Sciatic nerve (tissue), 2 donors: ENCODE measurements around the gene RNF213. TPM values are rescaled to one million over a fixed set of nuclear protein-coding genes. Genes with fewer than 3 reads are reported as not detected.

Experiments used
- ATAC-seq: fragments of 200-7000 bp; cut with Tn5 transposase; one replicate; pipeline ENCODE4 v1.9.1; 2020; ENCODE audit warnings: mild to moderate bottlenecking, moderate library complexity
- DNase-seq: peaks from one replicate; pipeline ENCODE4 v3.0.0-alpha.2; 2020; ENCODE audit warnings: low spot score
- intact Hi-C: fragments of 100-400 bp; cut with DNase I; formaldehyde crosslinking; loops from one replicate; pipeline ENCODE4 v1.14.2; 2022
- total RNA-seq: library from RNA; stranded (reverse); fragmentation: NEBNext Ultra II Directional; extraction: Animal tissue kit (Norgen Biotek cat#: 25700); gene quantifications from one replicate; pipeline ENCODE4 v1.2.1, GENCODE V29; 2021
- donor health status: DM: no; HTN: no; CAD: no.
- donor health status: DM: no; HTN: no; CAD: no.

The RNF213 gene
- total RNA-seq, 1 donor from 2014 or later, result 178 TPM

GRCh38 chr17:80428363-80428762 lies 167.7 kb downstream of the RNF213 start:
- DNase-seq, result no peak
- ATAC-seq, result no peak
- intact Hi-C loops, result loop anchor here (5.0 to 10.0 kb wide), 3 partner anchors 146 to 676 kb away; no protein-coding TSS in a partner anchor

DNA sequence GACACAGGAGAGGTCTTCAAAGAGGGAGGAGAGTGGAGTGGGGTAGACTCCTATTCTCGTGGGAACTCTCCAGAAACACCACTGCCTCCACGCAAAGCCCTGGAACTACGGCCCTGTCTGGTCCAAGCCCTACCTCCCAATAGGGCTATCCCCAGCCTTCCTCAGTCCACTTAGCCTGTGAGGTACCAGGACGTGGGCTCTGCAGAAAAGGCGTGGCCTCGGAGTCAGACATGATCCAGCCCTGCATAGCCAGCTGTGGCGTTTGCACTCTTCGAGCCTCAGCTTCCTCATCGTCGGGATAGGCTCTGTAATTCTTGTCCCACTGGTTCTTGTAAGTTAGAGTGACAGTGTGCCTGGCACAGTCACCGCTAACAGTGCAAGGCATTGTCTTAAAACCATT lies 168.1 kb downstream of the RNF213 start:
- no peak for ATAC-seq
- intact Hi-C loops, result loop anchor here (5.0 to 10.0 kb wide), 3 partner anchors 146 to 676 kb away; no protein-coding TSS in a partner anchor
- no peak for DNase-seq

DNA sequence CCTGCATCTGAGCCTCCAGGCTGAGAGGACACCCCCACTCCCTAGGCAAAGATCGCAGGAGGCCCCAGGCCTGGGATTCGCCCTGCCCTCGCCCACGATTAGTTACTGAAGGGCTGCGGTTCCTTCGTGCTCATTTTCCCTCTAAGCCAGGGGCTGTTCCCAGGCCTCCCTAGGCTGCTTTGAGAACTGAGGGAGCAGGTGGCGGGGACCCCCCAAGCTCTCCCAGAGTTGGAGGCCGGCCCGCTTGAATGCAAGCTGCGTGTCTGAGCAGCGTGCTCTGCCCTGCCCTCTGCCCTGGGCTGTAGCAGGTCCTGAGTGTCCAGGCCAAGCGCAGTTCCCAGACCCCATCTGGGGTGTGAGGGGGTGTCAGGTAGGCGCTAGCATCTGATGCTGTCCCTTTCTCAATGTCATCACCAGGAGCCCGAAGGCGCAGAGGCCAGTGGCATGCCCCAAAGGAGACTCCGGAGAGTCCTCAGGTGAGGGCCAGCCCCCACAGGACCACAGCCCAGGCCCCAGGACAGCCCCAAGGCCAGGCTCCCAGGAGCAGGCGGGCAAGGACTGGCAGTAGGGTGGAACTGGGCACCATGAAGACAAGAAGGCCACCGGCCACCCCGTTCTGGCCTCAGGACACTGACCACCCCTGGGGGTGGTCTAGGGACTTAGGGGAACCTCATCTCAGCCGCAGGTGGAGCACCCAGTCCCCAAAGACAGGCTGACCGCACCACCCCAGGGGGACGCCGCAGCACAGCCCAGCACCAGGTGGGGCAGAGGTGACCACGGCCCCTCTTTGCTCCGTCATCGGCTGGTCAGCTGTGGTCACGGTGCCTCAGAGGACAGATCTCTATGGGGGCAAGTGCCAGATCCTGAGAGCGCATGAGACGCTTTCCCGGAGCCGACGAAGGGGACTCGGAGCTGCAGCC lies 169.0 kb downstream of the RNF213 start:
- intact Hi-C loops, result loop anchor here (5.0 to 10.0 kb wide), 3 partner anchors 145 to 675 kb away; no protein-coding TSS in a partner anchor
- DNase-seq (no peak), ATAC-seq (no peak)

DNA sequence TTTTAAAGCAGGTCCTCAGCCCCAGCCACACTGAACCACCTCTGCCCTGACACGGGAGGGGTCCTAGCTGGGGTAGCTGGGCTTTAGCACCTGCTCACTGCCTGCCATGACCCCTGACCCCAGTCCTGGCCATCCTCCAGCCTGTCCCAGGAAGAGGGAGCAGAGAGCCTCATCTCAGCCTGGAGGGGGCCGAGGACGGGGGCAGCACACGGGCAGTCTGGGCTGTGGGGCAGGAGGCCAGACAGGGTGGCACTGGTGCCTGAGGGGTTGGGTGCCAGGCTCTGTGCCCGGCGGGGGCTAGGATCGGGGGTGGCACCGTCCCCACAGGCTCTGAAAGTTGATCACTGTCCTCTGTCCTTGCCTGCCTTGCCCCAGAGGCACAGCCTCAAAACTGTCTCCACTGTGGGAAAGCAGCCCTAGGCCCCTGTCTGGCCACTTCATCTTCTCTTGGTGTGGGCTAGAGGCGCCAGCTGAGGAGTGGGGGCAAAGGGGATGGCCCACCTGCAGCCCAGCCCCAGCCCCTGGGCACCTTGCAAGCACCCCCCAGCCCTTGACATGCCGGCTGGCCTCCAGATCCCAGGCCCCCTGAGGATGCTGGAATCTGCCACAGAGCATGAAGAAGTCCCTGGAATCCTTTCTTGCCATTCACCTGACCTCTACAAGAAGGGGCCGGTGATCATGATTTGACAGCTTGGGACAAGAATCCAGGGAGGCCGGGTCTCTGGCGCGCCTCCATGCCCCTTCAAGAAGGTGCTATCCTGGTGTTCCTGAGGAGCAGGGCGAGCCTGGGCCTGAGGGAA lies 170.0 kb downstream of the RNF213 start:
- ATAC-seq, result no peak
- intact Hi-C loops, result no loop called here

GRCh38 chr17:80431246-80432195 lies 170.9 kb downstream of the RNF213 start:
- DNase-seq (no peak), ATAC-seq (no peak)
- intact Hi-C loops, result no loop called here

More for the DNA sequence above, 170.0 kb downstream of the RNF213 start:
- no peak for DNase-seq

DNA sequence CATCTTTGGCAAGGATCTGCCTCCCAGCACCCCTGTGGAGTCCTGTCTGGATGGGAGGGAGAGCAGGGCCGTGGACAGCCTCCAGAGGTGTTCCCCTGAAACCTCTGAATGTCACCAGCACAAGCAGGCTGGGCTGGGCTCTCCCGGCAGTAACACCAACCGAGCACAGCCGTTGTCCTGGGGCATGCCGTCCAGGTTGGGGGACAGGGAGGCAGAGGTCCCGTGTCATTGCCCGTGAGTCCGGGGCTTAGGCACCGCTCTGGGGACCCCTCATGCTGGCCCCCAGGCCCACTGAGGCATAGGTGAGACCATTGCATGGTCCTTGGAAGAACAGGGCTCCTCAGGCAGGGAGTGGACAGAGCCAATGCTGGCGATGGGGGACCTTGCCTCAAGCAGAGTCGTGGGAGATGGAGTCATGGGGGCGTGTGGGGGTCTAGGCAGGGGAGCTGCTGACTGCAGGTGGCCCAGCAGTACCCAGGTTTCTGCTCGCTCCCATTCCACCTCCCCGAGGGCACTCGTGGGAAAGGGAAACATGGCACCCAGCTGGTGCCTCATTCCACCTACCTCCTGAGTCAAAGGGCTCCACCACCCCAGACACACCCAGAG lies 171.8 kb downstream of the RNF213 start:
- intact Hi-C loops, result no loop called here
- ATAC-seq, result no peak
- DNase-seq, result no peak

- no peak for DNase-seq
- intact Hi-C loops, result no loop called here
- ATAC-seq, result no peak
Measured at GRCh38 chr17:80432961-80433550, 172.4 kb downstream of the RNF213 start.

DNA sequence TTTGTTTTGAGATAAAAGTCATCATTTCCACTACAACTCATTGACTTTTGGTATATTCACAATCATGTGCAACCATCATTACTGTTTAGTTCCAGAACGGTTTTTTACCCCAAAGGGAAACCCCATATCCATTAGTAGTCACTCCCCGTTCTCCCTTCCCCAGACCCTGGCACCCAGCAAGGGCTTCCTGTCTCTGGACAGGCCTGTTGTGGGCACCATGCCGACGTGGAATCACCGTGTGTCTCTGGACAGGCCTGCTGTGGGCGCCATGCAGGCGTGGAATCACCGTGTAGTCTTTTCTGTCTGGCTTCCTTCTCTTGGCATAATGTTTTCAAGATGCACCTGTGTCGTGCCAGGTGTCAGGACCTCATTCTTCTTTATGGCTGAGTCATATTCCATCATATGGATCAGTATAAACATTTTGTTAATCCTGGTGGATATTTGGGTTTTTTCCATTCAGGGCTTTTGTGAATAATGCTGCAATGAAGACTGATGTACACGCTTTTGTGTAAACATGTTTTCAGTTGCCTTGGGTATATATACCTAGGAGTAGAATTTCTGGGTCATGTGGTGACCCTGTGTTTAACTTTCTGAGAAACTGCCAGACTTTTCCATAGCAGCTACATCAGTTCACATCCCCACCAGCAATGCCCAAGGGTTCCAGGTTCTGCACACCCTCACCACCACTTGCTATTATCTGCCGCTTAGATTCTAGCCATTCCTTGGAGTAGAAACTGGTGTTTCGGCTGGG lies 173.4 kb downstream of the RNF213 start:
- intact Hi-C loops, result no loop called here
- no peak for ATAC-seq
- DNase-seq, result no peak

GRCh38 chr17:80437532-80437931 lies 176.9 kb downstream of the RNF213 start:
- ATAC-seq (no peak), DNase-seq (no peak)
- intact Hi-C loops, result no loop called here

DNA sequence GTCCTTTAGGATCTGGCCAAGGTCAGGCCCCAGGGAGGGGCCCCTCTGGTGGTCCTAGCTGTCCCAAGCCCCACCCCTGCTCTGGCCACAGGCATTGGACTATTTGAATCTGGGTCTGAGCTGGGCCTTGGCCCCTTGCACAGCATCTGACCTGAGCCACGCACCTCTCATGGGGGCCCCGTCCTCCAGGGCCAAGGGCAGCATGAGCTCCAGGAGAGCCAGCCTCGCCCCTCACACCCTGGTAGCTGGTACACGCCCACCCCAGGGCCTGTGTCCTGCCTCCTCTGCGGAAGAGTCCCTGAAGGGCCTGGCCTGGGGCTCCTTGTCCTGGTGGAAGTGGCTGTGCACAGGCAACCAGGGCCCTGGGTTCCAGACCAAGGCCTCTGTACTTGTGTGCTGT lies 178.2 kb downstream of the RNF213 start:
- intact Hi-C loops, result no loop called here
- DNase-seq (no peak), ATAC-seq (no peak)

GRCh38 chr17:80439499-80439898 lies 178.8 kb downstream of the RNF213 start:
- ATAC-seq, result no peak
- intact Hi-C loops, result no loop called here
- DNase-seq, result no peak

GRCh38 chr17:80441133-80441578 lies 180.5 kb downstream of the RNF213 start:
- DNase-seq, result peak; percentile 73
- ATAC-seq, result peak; percentile 44
- intact Hi-C loops, result no loop called here

DNA sequence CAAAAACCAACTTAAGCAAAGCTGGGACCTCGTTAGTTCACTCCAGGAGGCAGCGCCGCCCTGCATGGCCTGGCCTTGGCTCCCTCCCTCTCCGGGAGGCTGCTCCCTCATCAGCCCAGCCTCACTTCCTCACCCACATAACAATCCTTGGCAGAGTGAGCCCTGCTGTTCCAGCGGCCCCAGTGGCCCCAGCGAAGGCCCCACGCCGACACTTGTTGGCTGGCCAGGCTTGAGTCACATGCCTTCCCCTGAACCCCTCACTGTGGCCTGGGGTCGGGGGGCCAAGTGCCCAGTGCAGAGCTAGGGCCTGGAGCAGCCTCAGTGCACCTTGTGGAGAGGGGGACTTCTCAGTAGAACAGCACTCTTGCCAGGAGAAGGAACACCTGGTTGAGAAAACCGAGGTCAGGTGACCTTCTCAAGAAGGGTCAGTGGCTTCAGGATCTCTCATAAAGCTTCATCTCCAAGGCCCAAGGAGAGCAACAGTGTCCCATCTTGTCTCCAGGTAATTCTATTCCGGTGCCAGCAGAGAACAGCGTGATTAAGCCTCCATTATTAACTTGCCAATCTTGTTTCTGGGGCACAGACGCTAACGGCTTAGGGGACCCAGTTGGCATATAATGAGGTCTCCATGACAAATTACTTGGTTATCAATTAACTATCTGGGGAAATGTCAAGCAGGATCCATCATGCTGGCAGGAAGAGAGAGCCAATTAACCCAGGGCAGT lies 181.1 kb downstream of the RNF213 start:
- intact Hi-C loops, result no loop called here
- DNase-seq, result no peak
- no peak for ATAC-seq

- intact Hi-C loops, result no loop called here
- DNase-seq (no peak), ATAC-seq (no peak)
Measured at GRCh38 chr17:80442323-80442659, 181.6 kb downstream of the RNF213 start.

- ATAC-seq, result no peak
- no peak for DNase-seq
- intact Hi-C loops, result no loop called here
Measured at GRCh38 chr17:80442764-80443163, 182.1 kb downstream of the RNF213 start.

- ATAC-seq (no peak), DNase-seq (no peak)
- intact Hi-C loops, result no loop called here
Measured at GRCh38 chr17:80443498-80443897, 182.8 kb downstream of the RNF213 start.
